ENCODE measurements around the gene TMEM158.

The TMEM158 gene

DNA sequence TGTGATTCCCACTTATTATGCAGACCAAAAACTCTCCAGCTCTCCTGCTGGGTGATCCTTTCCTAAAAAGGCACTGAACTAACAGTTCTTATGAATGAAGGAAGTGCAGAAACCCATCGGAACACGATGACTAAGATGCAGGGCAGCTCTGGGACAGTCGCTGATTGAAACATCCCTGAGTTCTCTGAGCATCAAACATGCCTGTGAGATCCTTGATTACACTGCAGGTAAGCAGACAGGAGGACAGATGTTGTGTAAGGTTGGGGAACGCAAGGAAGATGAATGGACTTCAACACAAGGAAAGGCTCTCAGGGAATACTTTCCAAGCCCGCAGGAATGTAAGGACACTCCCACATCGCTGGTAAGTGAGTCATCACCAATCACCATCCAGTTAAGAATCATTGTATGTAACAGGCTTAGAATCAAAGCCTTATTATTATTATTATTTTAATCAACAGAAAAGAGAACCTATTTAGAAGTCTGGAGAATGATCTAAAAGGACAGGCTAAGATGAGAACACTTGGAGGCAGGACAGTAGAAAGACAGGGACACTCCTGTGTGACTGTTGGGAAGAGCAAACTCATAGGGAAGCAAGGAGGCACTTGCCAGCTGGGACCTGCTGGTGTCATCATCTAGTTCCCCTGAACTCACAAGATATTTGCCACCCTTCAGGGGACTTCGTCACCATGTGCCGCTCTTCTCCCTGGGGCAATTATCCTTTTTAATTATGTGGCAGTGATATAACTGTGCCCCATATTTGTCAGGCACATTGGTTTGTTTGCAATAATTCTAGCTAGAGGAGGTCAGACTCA lies 26.0 kb downstream of the TMEM158 start:
- no peak for DNase-seq (ENCODE audit: low spot score)

DNA sequence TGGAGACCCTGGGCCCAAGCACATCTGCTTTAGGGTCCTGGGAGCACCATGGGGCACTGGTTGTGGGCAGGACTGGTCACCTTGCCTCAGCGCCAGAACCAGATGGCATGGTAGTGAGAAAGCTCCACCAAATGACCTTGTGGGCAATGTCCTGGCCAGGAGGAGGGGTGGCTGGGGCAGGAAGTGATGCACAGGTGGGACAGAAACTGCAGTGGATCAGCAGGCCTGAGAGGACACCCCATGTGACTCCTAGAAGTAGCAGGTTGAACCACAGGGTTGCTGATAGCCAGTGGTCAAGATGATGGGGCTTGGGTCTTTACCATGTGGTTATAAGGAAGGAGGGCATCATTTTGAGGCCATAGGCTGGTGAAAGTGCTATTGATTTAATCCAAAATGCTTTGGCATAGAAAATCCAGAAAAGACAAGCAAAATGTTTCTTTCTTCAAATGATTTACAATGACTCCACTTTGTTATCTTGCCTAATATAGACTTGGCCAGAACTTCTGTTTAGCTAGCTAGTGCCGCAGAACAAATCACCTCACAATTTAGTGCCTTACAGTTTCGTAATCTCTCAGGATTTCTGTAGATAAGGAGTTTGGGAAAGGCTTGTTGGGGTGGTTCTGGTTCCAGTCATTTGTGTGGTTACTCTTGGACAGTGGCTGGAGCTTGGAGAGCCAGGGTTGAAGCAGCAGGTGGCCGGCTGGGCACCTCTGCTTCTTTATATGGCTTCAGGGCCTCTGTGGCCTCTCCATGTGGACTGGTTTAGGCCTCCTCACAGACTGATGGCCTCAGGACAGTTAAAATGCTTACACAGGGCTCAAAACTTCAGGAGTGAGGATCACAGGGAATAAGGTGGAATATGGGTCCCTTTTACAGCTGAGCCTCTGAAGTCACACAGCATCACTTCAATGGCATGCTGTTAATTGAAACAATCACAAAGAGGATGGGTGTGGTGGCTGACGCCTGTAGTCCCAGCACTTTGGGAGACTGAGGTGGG lies 27.5 kb downstream of the TMEM158 start:
- DNase-seq (ENCODE audit: low spot score) = no peak

DNA sequence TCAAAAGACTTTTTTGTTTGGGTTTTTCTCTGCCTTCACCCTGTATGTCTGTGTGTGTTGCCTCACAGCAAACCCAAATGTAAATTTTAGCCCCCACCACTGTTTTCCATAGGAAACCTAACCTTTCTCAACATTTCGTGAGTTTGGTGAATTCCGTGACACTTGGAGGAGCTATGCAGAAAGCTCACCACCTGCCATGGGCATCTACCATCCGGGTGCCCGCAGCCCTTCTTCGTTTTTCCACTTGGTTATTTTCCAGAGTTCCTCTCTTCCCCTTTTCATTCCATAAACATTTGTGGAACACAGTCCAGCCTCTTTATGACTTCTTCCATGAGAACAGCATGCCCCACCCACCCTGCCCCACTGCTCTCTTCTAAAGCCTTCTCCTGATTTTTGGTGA lies 31.3 kb downstream of the TMEM158 start:
- no peak for DNase-seq (ENCODE audit: low spot score)

GRCh38 chr3:45191924-45192417 lies 34.1 kb downstream of the TMEM158 start:
- no peak for DNase-seq (ENCODE audit: low spot score)

GRCh38 chr3:45191424-45191823 lies 34.7 kb downstream of the TMEM158 start:
- DNase-seq (ENCODE audit: low spot score) = no peak

- no peak for DNase-seq (ENCODE audit: low spot score)
These were observed 37.1 kb downstream of the TMEM158 start for GRCh38 chr3:45188719-45189659.

- DNase-seq (ENCODE audit: low spot score) = no peak
These were observed 38.4 kb downstream of the TMEM158 start for GRCh38 chr3:45187694-45188141.

GRCh38 chr3:45186871-45187270 lies 39.2 kb downstream of the TMEM158 start:
- DNase-seq (ENCODE audit: low spot score) = no peak

DNA sequence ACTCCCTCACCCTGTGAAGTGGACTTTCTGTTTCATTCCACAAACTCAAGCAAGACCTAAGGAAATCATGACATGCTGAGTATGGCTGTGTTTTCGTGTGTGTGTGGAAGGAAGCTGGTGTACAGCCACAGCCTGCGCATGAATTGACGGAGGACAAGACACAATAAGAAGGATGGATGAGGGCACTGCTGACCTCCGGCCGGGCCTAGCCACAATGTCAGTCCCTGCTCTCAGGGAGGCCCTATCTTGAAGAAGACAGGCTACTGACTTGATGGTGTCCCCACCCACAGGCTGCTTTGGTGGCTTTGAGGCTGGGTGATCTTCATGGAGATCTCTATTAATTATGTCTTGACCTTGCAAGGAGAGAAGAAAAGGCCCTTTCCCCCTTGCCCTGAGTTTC lies 40.6 kb downstream of the TMEM158 start:
- no peak for DNase-seq (ENCODE audit: low spot score)

GRCh38 chr3:45185052-45185451 lies 41.0 kb downstream of the TMEM158 start:
- no peak for DNase-seq (ENCODE audit: low spot score)

GRCh38 chr3:45183872-45184262 lies 42.2 kb downstream of the TMEM158 start:
- DNase-seq (ENCODE audit: low spot score) = no peak

DNA sequence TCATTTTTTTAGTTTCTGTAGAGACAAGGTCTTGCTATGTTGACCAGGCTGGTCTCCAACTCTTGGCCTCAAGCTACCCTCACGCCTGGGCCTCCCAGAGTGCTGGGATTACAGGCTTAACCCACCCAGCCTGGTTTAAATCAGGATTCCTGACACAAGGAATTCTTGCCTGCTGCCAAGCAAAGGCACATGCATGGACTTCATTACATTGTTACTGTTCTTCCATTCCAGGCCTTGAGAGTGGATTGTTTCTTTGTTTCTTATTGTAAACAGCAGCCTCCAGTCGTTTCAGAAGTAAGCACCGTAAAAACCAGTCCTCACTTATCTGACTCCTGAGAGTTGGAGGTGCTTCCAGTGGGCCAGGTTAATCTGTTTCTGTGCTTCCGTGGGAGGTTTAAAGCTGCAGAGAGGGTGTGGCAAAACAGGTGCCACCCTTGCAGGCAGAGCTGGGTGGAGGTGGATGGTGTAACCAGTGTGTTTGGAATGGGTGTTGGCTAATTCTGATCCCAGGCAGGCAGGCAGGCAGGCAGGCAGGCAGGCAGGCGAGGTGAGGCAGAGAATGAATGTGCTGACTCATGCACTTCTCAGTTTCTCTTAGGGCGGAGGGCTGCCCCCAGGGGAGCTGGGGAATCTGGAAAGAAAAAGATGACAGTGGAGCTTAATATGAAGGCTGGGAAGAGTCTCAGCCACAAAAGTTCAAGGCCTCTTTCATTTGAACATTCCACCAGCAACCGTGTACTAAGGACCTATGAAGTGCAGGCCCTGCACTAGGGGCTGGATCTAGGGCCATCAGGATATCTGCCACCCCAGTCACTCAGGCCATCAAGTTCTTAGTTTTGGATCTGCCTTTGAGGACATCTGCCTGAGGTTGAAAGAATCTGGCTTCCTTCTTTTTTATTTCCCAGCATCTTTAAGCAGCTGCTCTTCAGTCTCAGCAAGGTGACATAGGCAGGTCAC lies 42.9 kb downstream of the TMEM158 start:
- DNase-seq (ENCODE audit: low spot score) = no peak

GRCh38 chr3:45181496-45181895 lies 44.6 kb downstream of the TMEM158 start:
- no peak for DNase-seq (ENCODE audit: low spot score)

DNA sequence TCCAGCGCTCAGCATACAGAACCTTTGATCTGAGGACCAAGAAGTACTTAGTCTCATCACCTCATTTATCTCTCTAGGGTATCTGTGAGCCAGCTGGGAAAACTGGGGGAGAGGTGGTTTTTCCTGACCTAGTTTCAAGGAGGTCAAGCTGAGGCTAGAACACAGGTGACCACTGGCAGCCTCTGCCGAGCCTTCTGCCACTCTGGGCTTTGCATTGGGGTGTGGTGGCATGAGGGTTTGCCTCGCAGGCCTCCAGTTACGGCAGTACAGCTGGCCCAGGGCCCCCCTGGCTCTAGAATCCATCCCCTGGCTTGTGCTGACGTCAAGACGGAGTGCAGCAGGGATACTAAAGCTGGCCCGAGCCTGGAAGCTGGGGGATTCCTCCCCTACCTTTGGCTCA lies 45.2 kb downstream of the TMEM158 start:
- DNase-seq (ENCODE audit: low spot score) = no peak

- no peak for DNase-seq (ENCODE audit: low spot score)
These were observed 46.0 kb downstream of the TMEM158 start for GRCh38 chr3:45180051-45180450.

DNA sequence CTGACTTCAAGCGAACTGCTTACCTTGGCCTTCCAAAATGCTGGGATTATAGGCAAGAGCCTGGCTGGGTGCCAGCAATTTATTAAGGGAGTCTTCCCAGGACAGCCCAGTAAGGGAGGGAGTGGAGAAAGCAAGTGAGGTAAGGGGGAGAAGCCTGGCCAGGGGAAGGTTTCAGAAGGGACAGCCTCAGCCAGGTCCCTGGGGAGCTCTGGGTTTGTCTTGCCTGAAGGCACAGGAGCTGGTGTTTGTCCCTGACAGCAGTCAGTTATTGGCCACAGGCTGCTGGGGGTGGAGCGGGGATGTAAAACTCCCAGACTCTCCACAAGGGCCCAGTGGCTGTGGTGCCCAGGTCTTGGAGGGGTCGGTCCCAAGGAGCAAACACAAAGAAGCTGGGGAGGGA lies 46.9 kb downstream of the TMEM158 start:
- DNase-seq (ENCODE audit: low spot score) = no peak

DNA sequence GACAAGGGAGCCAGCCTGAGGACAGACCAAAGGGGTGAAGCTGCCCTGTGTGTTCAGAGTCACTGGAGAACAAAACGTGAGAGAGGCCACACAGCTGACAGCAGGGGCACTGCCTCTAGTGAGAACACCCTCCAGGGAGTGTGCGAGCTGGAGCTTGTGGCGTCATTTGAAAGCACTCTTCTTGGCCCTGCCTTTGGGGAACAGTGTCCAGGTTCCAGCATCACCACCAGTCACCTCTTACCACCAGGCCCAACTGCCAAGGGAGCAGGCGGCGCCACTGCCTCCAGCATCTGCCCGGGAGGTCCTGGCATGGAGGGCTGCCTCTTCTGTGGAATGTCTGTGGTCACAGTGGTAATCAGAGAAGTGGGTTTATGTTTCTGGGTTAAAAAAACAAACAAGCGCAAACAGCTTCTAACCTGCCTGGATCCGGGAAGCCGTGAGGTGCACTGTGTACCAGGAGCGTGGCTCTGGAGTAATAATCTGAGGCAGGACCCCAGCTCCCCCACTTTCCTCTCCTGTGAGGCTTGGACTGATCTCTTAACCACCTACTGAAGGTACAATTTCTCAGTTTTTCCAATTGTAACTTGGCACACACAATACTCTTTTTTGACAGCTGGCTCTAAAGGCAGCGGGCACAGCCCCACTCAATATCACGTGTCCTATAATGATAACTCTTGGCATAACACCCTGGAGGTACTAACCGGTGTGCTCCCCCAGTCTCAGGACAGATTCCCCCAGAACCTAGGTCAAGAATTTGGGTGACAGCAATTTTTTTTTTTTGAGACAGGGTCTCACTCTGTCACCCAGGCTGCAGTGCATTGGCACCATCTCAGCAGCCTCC lies 47.7 kb downstream of the TMEM158 start:
- DNase-seq (ENCODE audit: low spot score) = no peak

GRCh38 chr3:45176912-45177311 lies 49.2 kb downstream of the TMEM158 start:
- DNase-seq (ENCODE audit: low spot score) = no peak
